Coronary artery (tissue), 2 donors: ENCODE data around the gene INF2.

Source experiments
- DNase-seq: peaks from one replicate; pipeline ENCODE4 v3.0.0-alpha.2; 2017; ENCODE audit warnings: low spot score
- H3K27ac ChIP-seq, 2 donors: fragments of 200-600 bp; sonication (generic); one replicate each; pipeline ENCODE4 v1.5.1; 2016 to 2019
- H3K4me3 ChIP-seq: fragments of 200-600 bp; sonication (generic); 2 replicates; pipeline ENCODE4 v1.5.1; 2016; ENCODE audit warnings: mild to moderate bottlenecking, moderate library complexity
- TF ChIP-seq, protein P1 (sequence below): fragments of 200-600 bp; sonication (generic); IDR thresholded peaks from one replicate; pipeline ENCODE4 v1.5.1; 2019; ENCODE audit warnings: antibody characterized with exemption

Gene INF2

DNA sequence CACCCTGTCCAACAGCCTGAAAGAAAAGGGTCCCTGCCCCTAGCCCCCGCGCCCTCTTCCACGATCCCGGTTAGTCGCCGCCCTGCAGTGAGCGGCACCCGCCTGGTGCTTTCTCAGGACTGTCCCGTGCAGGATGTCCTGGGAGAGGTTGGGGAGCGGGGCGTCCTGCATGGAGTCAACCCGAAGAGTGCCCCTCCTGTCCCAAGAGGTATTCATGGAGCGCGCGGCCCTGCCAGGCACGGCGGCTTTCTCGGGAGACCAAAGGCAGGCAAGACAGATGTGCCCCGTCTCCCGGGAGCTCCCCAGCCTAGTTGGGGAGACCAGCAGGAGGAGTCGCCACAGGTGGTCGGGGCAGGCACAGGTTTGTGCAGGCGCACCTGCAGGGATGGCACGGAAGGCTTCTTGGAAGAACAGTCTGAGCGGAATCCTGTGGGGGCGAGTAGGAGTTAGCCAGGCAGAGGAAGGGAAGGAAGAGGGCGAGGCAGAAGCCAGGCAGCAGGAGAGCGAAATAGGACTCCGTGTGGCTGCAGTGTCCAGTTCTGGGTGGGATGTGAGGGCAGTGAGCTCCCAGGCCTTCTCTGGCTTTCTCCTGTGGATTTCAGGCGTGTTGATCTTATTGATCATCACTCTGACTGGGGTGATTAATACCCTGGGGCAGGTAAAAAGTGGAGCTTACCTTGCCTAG is 64.3 kb downstream of the INF2 start:
- peak overlapping the region; percentile 60 to 88 for H3K27ac ChIP-seq
- TF ChIP-seq, protein P1, sequence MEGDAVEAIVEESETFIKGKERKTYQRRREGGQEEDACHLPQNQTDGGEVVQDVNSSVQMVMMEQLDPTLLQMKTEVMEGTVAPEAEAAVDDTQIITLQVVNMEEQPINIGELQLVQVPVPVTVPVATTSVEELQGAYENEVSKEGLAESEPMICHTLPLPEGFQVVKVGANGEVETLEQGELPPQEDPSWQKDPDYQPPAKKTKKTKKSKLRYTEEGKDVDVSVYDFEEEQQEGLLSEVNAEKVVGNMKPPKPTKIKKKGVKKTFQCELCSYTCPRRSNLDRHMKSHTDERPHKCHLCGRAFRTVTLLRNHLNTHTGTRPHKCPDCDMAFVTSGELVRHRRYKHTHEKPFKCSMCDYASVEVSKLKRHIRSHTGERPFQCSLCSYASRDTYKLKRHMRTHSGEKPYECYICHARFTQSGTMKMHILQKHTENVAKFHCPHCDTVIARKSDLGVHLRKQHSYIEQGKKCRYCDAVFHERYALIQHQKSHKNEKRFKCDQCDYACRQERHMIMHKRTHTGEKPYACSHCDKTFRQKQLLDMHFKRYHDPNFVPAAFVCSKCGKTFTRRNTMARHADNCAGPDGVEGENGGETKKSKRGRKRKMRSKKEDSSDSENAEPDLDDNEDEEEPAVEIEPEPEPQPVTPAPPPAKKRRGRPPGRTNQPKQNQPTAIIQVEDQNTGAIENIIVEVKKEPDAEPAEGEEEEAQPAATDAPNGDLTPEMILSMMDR: no peak
- DNase-seq: no peak
- H3K4me3 ChIP-seq: peak overlapping the region; percentile 99

DNA sequence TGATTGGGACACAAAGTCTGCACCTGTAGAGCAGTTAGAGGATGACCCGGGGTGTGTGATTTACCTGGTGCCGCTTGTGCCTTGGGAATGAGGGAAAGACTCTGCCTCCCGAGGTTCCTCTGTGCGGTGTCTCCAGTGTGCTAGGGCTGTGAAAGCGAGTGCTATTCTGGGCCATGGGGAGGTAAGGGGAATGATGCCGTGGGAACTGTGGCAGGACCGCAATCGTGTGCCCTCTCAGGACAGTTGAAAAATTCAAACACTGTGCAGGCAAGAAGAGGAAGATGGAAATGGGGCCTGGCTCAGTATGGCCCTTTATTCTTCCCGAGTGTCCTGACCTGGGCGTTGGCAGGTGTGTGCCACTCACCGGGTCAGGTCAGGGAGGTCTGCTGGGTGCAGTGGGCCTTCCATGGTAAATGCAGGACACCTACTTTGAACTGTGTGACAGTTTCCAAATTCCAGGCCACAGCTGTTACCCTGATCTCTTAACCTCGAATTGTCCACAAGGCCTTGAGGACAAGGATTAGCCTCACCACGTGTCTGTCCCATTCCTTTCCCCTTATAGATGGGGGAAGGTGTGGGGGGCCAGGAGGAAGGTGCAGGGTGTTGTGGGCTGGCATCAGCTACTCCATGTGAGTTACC is 64.9 kb downstream of the INF2 start:
- Histone ChIP-seq H3K4me3 (peak overlapping the region; percentile 99), H3K27ac (no peak overlapping the region)
- TF ChIP-seq, protein P1: no peak
- no peak for DNase-seq

DNA sequence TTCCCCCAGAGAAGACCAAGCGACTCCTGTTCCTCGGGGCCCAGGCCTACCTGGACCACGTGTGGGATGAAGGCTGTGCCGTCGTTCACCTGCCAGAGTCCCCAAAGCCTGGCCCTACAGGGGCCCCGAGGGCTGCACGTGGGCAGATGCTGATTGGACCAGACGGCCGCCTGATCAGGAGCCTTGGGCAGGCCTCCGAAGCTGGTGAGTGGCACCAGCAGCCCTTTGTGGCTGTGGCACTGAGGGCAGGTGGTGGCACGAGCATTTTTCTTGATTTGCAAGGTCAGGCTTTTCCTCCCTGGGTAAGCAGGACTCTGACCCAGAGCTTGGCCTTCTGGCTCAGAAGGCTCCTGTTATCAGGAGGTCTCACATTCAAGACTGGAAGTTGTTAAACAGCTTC is 66.2 kb downstream of the INF2 start:
- TF ChIP-seq, protein P1: no peak
- H3K4me3 ChIP-seq: no peak overlapping the region
- no peak overlapping the region for H3K27ac ChIP-seq
- DNase-seq: no peak

DNA sequence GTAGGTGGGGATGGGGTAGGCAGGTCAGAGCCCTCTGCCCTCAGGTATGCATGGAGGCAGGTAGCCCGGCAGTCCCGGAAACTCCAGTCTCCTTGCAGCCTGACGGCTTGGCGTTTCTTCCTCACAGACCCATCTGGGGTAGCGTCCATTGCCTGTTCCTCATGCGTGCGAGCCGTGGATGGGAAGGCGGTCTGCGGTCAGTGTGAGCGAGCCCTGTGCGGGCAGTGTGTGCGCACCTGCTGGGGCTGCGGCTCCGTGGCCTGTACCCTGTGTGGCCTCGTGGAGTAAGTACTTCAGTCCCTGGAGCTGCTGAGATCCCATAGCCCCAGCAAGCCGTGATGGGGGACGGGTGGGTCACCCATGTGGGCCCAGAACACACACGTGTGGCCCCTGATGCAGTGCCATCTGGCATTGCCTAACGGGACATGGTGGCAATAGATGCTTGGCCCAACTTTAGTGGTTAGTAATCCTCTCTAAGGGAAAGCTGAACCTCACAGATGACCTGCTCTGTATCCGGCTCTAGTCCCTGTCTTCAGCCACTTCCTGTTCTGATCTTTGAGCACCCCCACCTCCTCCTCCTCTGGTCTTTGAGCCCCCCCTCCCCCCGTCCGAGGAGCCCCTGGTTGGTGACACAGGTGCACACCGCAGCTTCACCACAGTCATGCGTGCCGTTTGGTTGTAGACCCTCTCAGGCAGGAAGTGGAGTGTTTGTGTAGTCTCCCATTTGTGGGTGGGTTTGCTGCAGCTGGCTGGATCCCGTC is 67.2 kb downstream of the INF2 start:
- TF ChIP-seq, protein P1: no peak

DNA sequence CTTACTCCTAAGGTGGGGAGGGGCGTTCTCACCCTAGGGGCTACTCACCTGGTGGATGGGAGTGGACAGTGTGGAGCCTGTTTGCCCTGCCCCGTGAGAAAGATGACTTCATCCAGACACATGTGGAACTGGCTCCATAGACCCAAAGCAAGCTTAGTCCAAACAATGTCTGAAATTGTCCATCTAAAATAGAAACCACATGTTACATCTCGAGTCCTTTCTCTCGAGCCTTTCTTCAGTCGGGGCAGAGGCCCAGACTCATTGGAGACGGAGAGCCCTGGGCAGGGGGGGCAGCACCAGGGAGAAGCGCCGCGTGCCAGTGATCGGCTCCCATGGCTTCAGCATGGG is 67.8 kb downstream of the INF2 start:
- TF ChIP-seq, protein P1: no peak
- Histone ChIP-seq H3K4me3 (no peak overlapping the region), H3K27ac (no peak overlapping the region)
- DNase-seq: no peak

More for the DNA sequence above, 67.2 kb downstream of the INF2 start:
- Histone ChIP-seq H3K27ac (no peak overlapping the region), H3K4me3 (no peak overlapping the region)
- no peak for DNase-seq

DNA sequence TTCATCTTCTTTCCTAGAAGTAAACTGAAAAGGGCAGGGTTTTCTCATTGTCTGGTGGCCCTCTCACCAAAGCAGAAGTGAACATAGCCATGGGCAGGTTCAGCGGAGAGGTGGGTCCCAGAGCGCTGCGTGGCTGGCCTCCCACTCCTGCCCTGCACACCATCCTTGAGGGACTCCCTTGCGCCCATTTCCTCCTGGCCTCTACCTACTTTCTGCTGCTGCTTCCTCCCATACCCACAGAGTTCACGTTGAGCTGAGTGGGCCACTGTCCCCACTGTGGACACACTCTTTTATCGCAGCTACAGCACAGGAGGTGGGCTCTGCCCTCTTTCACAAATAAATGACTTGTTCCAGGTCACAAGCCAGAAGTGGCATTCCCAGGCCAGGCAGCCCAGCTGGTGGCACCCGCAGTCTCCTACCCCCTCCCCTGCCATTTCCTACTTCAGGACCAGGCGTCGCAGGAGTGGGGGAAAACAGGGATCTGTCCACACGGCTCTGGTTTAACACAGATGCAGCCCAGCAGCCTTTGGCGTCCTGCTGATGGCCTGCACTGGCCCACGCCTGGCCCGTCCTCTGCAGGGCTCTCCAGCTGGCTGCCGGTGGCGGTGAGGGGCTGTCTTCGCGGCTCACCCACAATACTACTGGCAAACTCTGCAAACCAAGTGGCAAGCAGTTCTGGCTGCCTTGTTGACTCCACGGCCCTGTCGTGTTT is 68.4 kb downstream of the INF2 start:
- no peak for DNase-seq
- Histone ChIP-seq H3K27ac (no peak overlapping the region), H3K4me3 (no peak overlapping the region)
- TF ChIP-seq, protein P1: no peak
